ENCODE data around the gene CYP21A2.
"Not testable (repeated sequence)": the region's sequence is repeated elsewhere in the genome, so short reads cannot be mapped to it uniquely, and the experiment has no call there.

CYP21A2 gene

DNA sequence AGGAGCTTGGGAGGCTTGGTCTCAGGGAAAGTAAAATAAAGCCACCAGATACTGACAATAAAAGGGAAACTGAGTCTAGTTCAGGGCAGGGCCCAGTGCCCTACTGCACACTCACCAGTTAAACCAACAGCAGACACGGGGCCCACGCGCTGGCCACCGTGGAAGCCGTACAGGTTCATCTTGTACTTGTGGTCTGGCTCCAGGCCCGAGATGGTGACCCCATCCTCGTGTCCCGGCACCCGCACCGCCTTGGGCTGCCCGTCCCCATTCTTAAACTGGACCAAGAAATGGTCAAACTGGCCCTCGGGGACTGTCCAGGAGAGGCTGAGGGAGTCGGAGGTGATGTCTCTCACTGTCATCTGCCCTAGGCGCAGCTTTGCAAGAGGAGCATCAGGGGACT lies 26.5 kb downstream of the CYP21A2 start:
- TF ChIP-seq, protein P1, sequence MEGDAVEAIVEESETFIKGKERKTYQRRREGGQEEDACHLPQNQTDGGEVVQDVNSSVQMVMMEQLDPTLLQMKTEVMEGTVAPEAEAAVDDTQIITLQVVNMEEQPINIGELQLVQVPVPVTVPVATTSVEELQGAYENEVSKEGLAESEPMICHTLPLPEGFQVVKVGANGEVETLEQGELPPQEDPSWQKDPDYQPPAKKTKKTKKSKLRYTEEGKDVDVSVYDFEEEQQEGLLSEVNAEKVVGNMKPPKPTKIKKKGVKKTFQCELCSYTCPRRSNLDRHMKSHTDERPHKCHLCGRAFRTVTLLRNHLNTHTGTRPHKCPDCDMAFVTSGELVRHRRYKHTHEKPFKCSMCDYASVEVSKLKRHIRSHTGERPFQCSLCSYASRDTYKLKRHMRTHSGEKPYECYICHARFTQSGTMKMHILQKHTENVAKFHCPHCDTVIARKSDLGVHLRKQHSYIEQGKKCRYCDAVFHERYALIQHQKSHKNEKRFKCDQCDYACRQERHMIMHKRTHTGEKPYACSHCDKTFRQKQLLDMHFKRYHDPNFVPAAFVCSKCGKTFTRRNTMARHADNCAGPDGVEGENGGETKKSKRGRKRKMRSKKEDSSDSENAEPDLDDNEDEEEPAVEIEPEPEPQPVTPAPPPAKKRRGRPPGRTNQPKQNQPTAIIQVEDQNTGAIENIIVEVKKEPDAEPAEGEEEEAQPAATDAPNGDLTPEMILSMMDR (IDR thresholded peaks at IDR 0.05; ENCODE audit: low read depth, low read length): no peak
- DNase-seq (ENCODE audit: low read depth in 2 of 2): no peak
- no peak overlapping the region for H3K4me3 ChIP-seq (replicated peaks in 1 of 2; ENCODE audit: low read depth in 2 of 2, low read length in 2 of 2)

GRCh38 chr6:32067521-32067920 lies 29.3 kb downstream of the CYP21A2 start:
- not testable (repeated sequence) for H3K4me3 ChIP-seq (replicated peaks in 1 of 2; ENCODE audit: low read depth in 2 of 2, low read length in 2 of 2); DNase-seq (ENCODE audit: low read depth in 2 of 2)

DNA sequence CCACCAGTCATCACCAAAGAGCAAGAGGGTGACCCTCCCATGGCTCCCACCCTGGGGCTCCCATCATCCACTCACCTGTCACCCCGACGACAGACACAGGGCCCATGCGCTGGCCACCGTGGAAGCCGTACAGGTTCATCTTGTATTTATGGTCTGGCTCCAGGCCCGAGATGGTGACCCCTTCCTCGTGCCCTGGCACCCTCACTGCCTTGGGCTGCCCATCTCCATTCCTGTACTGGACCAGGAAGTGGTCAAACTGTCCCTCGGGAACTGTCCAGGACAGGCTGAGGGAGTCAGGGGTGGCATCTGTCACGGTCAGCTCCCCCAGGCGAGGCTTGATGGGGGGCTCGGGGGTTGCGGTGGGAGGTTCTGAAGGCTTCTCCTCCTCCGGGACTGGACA lies 30.1 kb downstream of the CYP21A2 start:
- H3K4me3 ChIP-seq (replicated peaks in 1 of 2; ENCODE audit: low read depth in 2 of 2, low read length in 2 of 2); DNase-seq (ENCODE audit: low read depth in 2 of 2): not testable (repeated sequence)

GRCh38 chr6:32068867-32069266 lies 30.7 kb downstream of the CYP21A2 start:
- DNase-seq (ENCODE audit: low read depth in 2 of 2): no peak
- no peak overlapping the region for H3K4me3 ChIP-seq (replicated peaks in 1 of 2; ENCODE audit: low read depth in 2 of 2, low read length in 2 of 2)
- TF ChIP-seq, protein P1 (IDR thresholded peaks at IDR 0.05; ENCODE audit: low read depth, low read length): no peak

DNA sequence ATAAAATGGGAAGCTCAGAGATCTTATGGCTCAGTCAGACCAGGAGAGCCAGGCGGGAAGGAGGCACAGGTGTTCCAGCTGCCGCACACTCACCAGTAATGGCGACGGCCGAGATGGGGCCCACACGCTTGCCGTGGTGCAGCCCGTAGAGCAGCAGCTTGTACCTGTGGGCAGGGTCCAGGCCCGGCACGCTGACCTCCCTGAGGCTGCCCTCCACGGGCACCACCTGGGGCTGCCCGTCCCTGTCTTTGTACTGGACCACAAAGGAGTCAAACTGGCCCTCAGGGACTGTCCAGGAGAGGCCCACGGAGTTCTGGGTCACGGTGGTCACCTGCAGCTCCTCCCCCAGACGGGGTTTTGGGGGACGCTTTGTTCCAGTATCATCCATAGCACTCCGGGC lies 31.2 kb downstream of the CYP21A2 start:
- H3K4me3 ChIP-seq (replicated peaks in 1 of 2; ENCODE audit: low read depth in 2 of 2, low read length in 2 of 2): no peak overlapping the region
- no peak for DNase-seq (ENCODE audit: low read depth in 2 of 2)
- TF ChIP-seq, protein P1 (IDR thresholded peaks at IDR 0.05; ENCODE audit: low read depth, low read length): no peak

DNA sequence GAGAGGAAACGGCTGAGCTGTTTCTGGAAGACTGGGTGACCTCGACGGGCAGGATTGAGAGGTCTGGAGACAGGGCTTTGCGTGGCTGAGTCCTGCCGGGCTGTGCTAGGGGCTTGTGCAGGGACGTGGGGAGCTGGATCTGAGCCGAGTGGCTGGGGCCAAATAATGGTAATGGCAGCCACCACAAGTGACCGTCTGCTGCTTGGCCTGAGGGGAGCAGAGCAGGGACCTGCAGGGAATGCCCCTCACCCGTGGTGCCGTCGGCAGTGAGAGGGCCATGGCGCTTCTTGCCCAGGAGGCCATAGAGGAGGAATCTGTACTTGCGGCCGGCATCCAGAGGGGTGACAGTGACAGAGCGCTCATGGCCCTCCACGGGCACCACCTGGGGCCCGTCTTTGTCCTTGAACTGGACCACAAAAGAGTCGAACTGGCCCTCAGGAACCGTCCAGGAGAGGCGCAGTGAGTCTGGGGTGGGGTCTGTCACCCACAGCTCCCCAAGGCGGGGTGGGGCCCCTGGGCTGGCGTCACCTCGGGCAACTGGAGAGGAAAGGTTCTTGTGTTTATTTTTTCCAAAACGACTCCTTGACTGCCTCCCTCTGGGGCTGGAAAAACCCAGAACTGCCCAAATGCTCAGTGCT lies 31.8 kb downstream of the CYP21A2 start:
- DNase-seq (ENCODE audit: low read depth in 2 of 2): no peak
- TF ChIP-seq, protein P1 (IDR thresholded peaks at IDR 0.05; ENCODE audit: low read depth, low read length): no peak
- H3K4me3 ChIP-seq (replicated peaks in 1 of 2; ENCODE audit: low read depth in 2 of 2, low read length in 2 of 2): no peak overlapping the region

DNA sequence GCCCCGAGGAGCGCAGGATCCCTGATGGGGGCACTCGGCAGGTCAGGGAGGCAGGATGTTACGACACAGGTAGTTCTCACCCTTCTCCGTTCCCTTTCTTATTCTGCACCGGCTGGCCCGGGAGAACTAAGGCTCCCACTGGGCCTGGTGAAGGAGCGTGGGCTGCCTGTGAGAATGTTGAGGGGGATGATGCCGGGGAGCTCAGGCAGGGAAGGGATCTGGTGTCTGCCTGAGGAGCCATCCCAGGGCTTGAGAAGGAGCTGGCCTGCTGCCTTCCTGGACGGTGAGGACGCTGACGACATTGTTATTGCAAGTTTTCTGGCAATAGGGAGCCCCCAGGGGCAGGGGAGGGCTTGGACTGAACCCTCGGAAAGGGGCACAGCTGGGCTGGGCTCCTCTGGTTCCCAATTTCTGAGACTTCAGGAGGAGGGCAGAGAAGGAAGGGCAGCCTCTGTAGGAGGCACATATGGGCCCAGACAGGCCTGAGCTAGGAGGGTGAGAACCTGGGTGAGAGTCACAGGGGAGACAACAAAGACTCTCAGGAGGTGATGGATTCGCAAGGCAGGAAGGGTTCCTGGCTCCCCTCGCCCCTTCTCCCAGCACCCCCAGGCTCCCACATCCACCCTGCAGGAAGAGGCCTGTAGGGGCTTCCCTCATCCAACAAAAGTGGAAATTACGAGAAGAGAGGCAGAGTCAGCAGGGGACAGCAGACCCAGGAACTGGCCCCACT lies 32.8 kb downstream of the CYP21A2 start:
- H3K4me3 ChIP-seq (replicated peaks in 1 of 2; ENCODE audit: low read depth in 2 of 2, low read length in 2 of 2): no peak overlapping the region
- peak in 1 of 2 donors; percentile 25 for DNase-seq (ENCODE audit: low read depth in 2 of 2)
- TF ChIP-seq, protein P1 (IDR thresholded peaks at IDR 0.05; ENCODE audit: low read depth, low read length): no peak

DNA sequence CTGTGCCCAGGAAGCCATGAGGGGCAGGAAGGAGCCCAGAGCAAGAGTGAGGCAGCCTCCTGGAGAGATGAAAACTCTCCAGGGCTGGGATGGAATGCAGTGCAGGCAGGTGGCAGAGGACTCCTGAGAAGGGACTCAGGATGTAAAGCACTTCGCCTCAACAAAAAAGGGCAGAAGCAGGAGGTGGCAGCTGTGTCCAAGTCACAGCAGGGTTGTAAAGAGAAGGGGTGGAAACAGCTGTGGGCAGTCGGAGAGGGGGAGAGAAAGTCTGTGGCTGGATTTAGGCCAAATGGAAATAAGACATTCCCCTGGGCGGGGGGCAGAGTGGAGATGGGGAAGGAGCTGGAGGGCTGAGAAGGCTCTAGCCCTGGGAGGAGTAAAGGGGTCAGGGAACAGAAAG lies 34.9 kb downstream of the CYP21A2 start:
- H3K4me3 ChIP-seq (replicated peaks in 1 of 2; ENCODE audit: low read depth in 2 of 2, low read length in 2 of 2): no peak overlapping the region
- no peak for DNase-seq (ENCODE audit: low read depth in 2 of 2)
- TF ChIP-seq, protein P1 (IDR thresholded peaks at IDR 0.05; ENCODE audit: low read depth, low read length): no peak
